ENCODE measurements around the gene ASS1.

ASS1 gene

DNA sequence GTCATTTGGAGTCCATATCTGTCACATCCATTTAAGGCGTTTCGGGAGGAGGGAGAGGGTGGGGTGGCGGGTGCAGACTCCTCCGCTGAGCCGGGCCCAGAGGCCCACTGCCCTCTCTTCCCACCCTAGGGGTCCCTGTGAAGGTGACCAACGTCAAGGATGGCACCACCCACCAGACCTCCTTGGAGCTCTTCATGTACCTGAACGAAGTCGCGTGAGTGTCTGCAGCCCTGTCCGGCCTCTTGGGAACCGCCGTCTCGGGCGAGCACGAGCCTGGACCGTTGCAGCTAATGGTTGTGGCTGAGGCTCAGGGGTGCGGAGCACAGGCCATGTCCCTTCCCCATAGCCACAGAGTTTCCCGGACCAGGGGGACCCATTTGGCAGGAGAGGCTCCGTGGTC, 34.8 kb downstream of the ASS1 start:
- Histone ChIP-seq H3K36me3 (ENCODE audit: control insufficient read depth in 2 of 2, insufficient read depth in 2 of 2, low read length in 2 of 2) (peaks cover 0 to 8% of the 10 kb centered on the region in 2 donors), H3K9me3 (ENCODE audit: control insufficient read depth in 2 of 2, low read length in 2 of 2) (no peaks in the 10 kb centered on the region), H3K27ac (ENCODE audit: low read depth in 2 of 2, low read length in 2 of 2) (no peak overlapping the region), H3K9ac (ENCODE audit: low read depth in 1 of 2, low read length in 2 of 2) (no peak overlapping the region), H3K4me1 (ENCODE audit: control insufficient read depth in 2 of 2, insufficient read depth in 2 of 2, low read length in 2 of 2) (no peaks in the 10 kb centered on the region), H3K4me3 (ENCODE audit: low read length in 2 of 2) (no peak overlapping the region), H3K27me3 (ENCODE audit: control insufficient read depth in 2 of 2, insufficient read depth in 2 of 2, low read length in 2 of 2) (no peaks in the 10 kb centered on the region)

DNA sequence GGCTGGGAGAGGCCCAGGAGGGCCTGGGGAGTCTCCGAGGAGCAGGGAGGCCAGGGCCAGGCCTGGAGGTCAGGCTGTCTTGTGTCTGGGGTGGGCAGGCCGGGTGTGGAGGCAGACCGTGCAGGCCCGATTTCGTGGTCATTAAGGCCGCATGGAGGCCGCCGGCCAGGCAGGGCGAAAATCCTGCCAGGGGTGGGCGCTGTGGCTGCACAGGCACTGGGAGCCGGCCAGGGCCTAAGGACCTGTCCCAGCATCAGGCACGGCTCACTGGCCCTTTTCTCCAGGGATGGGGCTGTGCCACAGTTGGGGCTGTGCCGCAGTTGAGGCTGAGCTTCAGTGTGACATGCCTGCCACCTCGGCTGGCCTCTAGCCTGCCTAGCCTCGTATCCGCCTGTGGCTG, 35.9 kb downstream of the ASS1 start:
- Histone ChIP-seq H3K27ac (ENCODE audit: low read depth in 2 of 2, low read length in 2 of 2) (no peak overlapping the region), H3K27me3 (ENCODE audit: control insufficient read depth in 2 of 2, insufficient read depth in 2 of 2, low read length in 2 of 2) (no peaks in the 10 kb centered on the region), H3K9ac (ENCODE audit: low read depth in 1 of 2, low read length in 2 of 2) (no peak overlapping the region), H3K4me3 (ENCODE audit: low read length in 2 of 2) (no peak overlapping the region), H3K9me3 (ENCODE audit: control insufficient read depth in 2 of 2, low read length in 2 of 2) (no peaks in the 10 kb centered on the region), H3K36me3 (ENCODE audit: control insufficient read depth in 2 of 2, insufficient read depth in 2 of 2, low read length in 2 of 2) (peaks cover 0 to 8% of the 10 kb centered on the region in 2 donors), H3K4me1 (ENCODE audit: control insufficient read depth in 2 of 2, insufficient read depth in 2 of 2, low read length in 2 of 2) (no peaks in the 10 kb centered on the region)

DNA sequence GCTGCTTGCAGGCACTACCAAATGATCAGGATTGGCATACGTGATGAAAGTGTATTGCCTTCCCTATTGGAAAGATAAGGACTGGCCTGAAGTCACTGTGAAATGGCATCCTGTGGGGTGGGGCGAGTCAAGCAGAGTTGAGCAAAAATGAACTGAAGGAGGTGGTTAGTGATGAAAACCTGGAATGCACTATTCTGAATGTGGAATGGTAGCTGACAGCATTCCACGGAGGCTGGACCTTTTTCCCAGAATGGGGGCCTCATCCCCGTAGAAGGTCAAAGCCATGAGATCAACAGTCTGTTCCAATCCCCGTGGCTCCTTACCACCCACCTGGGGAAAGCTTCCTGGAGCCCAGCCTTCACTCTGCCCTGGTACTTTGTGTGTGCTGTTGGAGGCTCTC, 37.7 kb downstream of the ASS1 start:
- H3K27ac ChIP-seq (ENCODE audit: low read depth in 2 of 2, low read length in 2 of 2) = no peak overlapping the region
- no peaks in the 10 kb centered on the region for H3K9me3 ChIP-seq (ENCODE audit: control insufficient read depth in 2 of 2, low read length in 2 of 2)
- no peak overlapping the region for H3K4me3 ChIP-seq (ENCODE audit: low read length in 2 of 2)
- H3K27me3 ChIP-seq (ENCODE audit: control insufficient read depth in 2 of 2, insufficient read depth in 2 of 2, low read length in 2 of 2) = no peaks in the 10 kb centered on the region
- no peaks in the 10 kb centered on the region for H3K4me1 ChIP-seq (ENCODE audit: control insufficient read depth in 2 of 2, insufficient read depth in 2 of 2, low read length in 2 of 2)
- peaks cover 0 to 5% of the 10 kb centered on the region in 2 donors for H3K36me3 ChIP-seq (ENCODE audit: control insufficient read depth in 2 of 2, insufficient read depth in 2 of 2, low read length in 2 of 2)
- no peak overlapping the region for H3K9ac ChIP-seq (ENCODE audit: low read depth in 1 of 2, low read length in 2 of 2)

DNA sequence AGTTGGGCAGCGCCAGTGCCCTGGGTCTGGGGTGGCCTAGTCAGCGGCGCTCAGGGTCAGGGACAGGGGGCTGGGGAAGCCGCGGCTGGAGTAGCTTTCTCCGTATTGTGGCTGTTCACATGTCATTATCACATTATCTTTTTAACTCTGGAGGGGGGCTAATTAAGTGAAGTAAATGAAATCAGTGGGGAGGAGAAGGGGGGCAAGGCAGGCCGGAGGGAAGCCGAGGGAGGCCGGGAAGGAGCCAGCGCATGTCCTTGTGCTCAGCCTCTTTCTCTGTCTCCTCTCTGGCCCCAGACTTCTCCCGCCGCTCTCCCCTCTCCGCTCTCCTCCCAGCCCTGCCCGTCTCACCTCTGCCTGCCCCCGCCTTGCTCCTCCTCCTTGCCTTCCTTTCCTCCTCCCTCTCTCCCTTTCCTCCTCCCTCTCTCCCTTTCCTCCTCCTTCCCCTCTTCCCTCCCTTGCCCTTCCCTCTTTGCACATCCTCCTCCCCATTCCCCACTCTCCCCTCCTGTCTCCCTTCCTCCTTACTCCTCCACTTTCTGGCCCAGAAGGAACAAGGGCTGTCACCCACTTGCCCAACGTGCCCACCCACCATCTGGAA, 38.7 kb downstream of the ASS1 start:
- Histone ChIP-seq H3K36me3 (ENCODE audit: control insufficient read depth in 2 of 2, insufficient read depth in 2 of 2, low read length in 2 of 2) (peaks cover 0 to 5% of the 10 kb centered on the region in 2 donors), H3K9ac (ENCODE audit: low read depth in 1 of 2, low read length in 2 of 2) (no peak overlapping the region), H3K4me1 (ENCODE audit: control insufficient read depth in 2 of 2, insufficient read depth in 2 of 2, low read length in 2 of 2) (no peaks in the 10 kb centered on the region), H3K9me3 (ENCODE audit: control insufficient read depth in 2 of 2, low read length in 2 of 2) (no peaks in the 10 kb centered on the region), H3K4me3 (ENCODE audit: low read length in 2 of 2) (no peak overlapping the region), H3K27ac (ENCODE audit: low read depth in 2 of 2, low read length in 2 of 2) (no peak overlapping the region), H3K27me3 (ENCODE audit: control insufficient read depth in 2 of 2, insufficient read depth in 2 of 2, low read length in 2 of 2) (no peaks in the 10 kb centered on the region)

DNA sequence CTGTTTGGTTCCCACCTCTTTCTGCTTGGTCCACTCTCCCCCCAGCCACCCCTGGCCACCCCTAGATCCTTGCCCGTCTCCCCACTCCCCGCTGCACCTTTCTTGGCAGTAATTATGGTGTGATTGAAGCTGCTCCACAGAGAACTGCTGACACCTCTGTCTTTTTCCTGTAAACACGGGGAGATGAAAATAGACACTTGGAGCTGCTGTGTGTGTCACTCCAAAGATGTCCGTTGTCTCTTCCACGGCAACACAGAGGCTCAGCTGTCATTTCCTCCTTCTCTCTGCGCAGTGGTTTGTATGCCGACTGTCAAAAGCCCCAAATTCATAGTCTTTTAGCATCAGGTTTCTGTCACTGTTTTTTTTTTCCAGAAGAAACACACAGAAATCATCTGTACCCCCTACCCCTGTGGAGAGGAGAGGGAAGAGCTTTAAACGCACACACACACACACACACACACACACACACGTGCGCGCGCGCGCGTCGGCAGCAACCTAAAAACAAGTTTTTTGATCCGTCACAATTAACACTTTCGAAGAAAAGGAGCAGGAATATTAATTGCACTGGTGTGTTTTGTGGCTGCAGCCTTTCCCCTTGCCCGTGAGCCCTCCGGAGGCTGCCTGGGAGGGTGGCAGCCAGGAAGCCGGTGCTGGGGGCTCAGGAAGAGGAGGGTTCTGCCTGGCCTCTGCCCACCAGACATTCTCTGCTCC, 39.8 kb downstream of the ASS1 start:
- Histone ChIP-seq H3K36me3 (ENCODE audit: control insufficient read depth in 2 of 2, insufficient read depth in 2 of 2, low read length in 2 of 2) (peaks cover 0 to 6% of the 10 kb centered on the region in 2 donors), H3K27ac (ENCODE audit: low read depth in 2 of 2, low read length in 2 of 2) (no peak overlapping the region), H3K27me3 (ENCODE audit: control insufficient read depth in 2 of 2, insufficient read depth in 2 of 2, low read length in 2 of 2) (no peaks in the 10 kb centered on the region), H3K9ac (ENCODE audit: low read depth in 1 of 2, low read length in 2 of 2) (no peak overlapping the region), H3K9me3 (ENCODE audit: control insufficient read depth in 2 of 2, low read length in 2 of 2) (no peaks in the 10 kb centered on the region), H3K4me1 (ENCODE audit: control insufficient read depth in 2 of 2, insufficient read depth in 2 of 2, low read length in 2 of 2) (no peaks in the 10 kb centered on the region), H3K4me3 (ENCODE audit: low read length in 2 of 2) (no peak overlapping the region)

DNA sequence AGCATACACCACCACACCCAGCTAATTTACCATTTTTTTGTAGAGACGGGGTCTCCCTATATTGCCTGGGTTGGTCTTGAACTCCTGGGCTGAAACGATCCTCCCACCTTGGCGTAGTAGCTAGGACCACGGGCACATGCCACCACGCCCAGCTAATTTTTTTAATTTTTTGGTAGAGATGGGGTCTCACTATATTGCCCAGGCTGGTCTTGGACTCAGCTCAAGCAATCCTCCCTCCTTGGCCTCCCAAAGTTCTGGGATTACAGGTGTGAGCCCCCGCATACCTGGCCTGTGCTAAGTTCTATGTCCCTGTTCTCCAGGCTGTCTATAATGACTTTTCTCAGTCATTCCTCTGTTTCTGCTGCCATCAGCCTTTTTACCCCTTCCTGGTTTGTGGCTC, 41.3 kb downstream of the ASS1 start:
- peaks cover 0 to 11% of the 10 kb centered on the region in 2 donors for H3K36me3 ChIP-seq (ENCODE audit: control insufficient read depth in 2 of 2, insufficient read depth in 2 of 2, low read length in 2 of 2)
- H3K4me3 ChIP-seq (ENCODE audit: low read length in 2 of 2) = no peak overlapping the region
- H3K4me1 ChIP-seq (ENCODE audit: control insufficient read depth in 2 of 2, insufficient read depth in 2 of 2, low read length in 2 of 2) = no peaks in the 10 kb centered on the region
- no peaks in the 10 kb centered on the region for H3K27me3 ChIP-seq (ENCODE audit: control insufficient read depth in 2 of 2, insufficient read depth in 2 of 2, low read length in 2 of 2)
- H3K27ac ChIP-seq (ENCODE audit: low read depth in 2 of 2, low read length in 2 of 2) = no peak overlapping the region
- no peak overlapping the region for H3K9ac ChIP-seq (ENCODE audit: low read depth in 1 of 2, low read length in 2 of 2)
- H3K9me3 ChIP-seq (ENCODE audit: control insufficient read depth in 2 of 2, low read length in 2 of 2) = no peaks in the 10 kb centered on the region

DNA sequence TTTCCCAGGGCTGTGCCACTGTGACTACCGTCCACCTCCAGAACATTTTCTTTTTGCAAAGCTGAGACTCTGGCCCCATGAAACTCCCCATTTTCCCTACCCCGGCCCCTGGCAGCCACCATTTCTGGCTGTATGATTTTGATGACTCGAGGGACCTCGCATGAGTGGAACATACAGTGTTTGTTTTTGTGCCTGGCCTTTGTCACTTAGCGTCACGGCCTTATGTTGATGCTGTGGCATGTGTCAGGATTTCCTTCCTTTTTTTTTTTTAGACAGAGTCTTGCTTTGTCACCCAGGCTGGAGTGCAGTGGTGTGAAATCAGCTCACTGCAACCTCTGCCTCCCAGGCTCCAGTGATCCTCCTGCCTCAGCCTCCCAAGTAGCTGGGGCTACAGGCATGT, 42.7 kb downstream of the ASS1 start:
- no peak overlapping the region for H3K27ac ChIP-seq (ENCODE audit: low read depth in 2 of 2, low read length in 2 of 2)
- H3K4me1 ChIP-seq (ENCODE audit: control insufficient read depth in 2 of 2, insufficient read depth in 2 of 2, low read length in 2 of 2) = no peaks in the 10 kb centered on the region
- no peak overlapping the region for H3K9ac ChIP-seq (ENCODE audit: low read depth in 1 of 2, low read length in 2 of 2)
- H3K9me3 ChIP-seq (ENCODE audit: control insufficient read depth in 2 of 2, low read length in 2 of 2) = no peaks in the 10 kb centered on the region
- peaks cover 3 to 13% of the 10 kb centered on the region in 2 donors for H3K36me3 ChIP-seq (ENCODE audit: control insufficient read depth in 2 of 2, insufficient read depth in 2 of 2, low read length in 2 of 2)
- H3K27me3 ChIP-seq (ENCODE audit: control insufficient read depth in 2 of 2, insufficient read depth in 2 of 2, low read length in 2 of 2) = no peaks in the 10 kb centered on the region
- H3K4me3 ChIP-seq (ENCODE audit: low read length in 2 of 2) = no peak overlapping the region

DNA sequence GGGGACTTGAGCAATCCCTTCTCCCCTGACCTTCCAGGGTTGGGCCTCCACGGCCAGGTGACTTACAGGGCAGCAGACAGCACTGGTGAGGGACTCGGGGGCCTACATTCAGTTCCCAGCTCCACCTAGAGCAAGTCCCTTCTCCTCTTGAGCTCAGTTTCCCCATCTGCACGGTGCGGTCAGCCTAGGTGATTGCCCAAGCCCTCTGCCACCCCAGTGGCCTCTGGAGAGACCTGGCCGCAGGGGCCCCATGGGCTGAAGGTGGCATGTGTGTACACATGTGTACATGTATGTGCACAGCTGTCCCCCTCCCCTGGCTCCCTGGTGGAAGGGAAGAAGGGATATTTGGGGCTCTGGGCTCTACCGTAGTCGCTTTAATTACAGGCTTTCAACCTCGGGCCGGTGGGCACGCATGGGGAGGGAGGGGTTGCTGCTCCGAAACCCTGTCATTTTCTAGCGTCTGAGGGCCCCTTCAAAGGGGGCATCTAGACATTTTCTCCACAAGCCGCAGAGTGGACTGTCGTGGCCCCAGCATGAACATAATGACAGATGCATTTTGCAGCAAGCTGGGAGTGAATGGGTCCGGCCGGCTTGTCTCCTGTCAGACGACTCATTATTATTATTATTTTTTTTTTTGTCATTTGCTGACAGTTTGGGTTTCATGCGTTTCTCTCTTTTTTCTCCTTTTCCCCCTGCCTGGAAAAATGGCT, 44.0 kb downstream of the ASS1 start:
- H3K36me3 ChIP-seq (ENCODE audit: control insufficient read depth in 2 of 2, insufficient read depth in 2 of 2, low read length in 2 of 2) = peaks cover 3 to 16% of the 10 kb centered on the region in 2 donors
- no peak overlapping the region for H3K9ac ChIP-seq (ENCODE audit: low read depth in 1 of 2, low read length in 2 of 2)

DNA sequence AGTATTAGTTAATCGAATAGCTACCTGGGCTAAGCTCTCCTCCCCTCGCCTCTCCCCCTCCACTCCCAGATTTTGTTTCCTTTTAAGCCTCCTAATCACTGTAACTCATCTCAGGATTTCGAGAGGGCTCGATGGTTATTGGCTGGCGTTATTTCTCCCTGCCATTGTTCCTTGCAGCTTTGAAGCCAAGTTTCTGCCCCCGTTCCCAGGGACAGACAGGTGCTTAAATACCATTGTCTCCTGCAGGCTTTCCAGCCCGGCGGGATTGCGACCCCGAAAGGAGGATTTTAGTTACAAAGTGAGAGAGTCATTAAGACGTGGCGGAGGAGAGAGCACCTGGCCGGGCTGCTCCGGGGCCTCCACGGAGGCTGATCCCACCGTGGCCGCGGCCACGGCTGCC, 46.2 kb downstream of the ASS1 start:
- Histone ChIP-seq H3K4me3 (ENCODE audit: low read length in 2 of 2) (no peak overlapping the region), H3K9me3 (ENCODE audit: control insufficient read depth in 2 of 2, low read length in 2 of 2) (peaks cover 0 to 2% of the 10 kb centered on the region in 2 donors), H3K27ac (ENCODE audit: low read depth in 2 of 2, low read length in 2 of 2) (no peak overlapping the region), H3K27me3 (ENCODE audit: control insufficient read depth in 2 of 2, insufficient read depth in 2 of 2, low read length in 2 of 2) (no peaks in the 10 kb centered on the region), H3K36me3 (ENCODE audit: control insufficient read depth in 2 of 2, insufficient read depth in 2 of 2, low read length in 2 of 2) (peaks cover 14 to 25% of the 10 kb centered on the region in 2 donors), H3K9ac (ENCODE audit: low read depth in 1 of 2, low read length in 2 of 2) (no peak overlapping the region), H3K4me1 (ENCODE audit: control insufficient read depth in 2 of 2, insufficient read depth in 2 of 2, low read length in 2 of 2) (no peaks in the 10 kb centered on the region)

More for the DNA sequence above, 44.0 kb downstream of the ASS1 start:
- Histone ChIP-seq H3K4me1 (ENCODE audit: control insufficient read depth in 2 of 2, insufficient read depth in 2 of 2, low read length in 2 of 2) (no peaks in the 10 kb centered on the region), H3K4me3 (ENCODE audit: low read length in 2 of 2) (no peak overlapping the region), H3K27me3 (ENCODE audit: control insufficient read depth in 2 of 2, insufficient read depth in 2 of 2, low read length in 2 of 2) (no peaks in the 10 kb centered on the region), H3K9me3 (ENCODE audit: control insufficient read depth in 2 of 2, low read length in 2 of 2) (no peaks in the 10 kb centered on the region), H3K27ac (ENCODE audit: low read depth in 2 of 2, low read length in 2 of 2) (no peak overlapping the region)

DNA sequence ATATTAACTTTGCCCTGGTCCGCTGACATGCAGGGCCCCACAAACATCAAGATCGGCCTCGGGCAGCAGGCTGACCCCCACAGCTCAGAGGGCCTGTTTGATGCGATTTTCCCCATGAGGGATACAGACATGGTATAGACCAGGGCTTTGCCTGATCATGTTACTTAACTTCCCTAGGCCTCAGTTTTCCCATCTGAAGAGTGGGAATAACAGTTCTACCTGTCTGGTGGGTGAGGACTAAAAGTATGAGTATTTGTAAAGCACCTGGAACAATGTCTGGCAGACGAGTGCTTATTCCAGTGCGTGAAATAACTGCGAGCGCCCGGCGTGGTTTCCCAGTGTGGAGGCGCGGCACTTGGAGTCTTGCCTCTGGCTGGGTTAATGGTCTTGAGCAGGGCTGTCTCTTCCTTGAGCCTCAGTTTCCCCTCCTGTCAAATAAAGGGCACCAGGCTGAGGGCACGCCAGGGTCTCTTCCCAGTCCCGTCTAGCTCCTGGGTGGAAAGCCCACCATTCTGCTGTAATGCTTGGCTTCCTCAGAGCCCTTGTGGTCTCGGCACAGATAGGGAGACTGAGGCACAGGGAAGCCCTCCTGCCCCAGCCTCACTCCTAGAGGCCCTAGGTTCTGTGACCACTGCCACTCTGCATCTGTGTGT, 47.2 kb downstream of the ASS1 start:
- Histone ChIP-seq H3K36me3 (ENCODE audit: control insufficient read depth in 2 of 2, insufficient read depth in 2 of 2, low read length in 2 of 2) (peaks cover 14 to 26% of the 10 kb centered on the region in 2 donors), H3K4me3 (ENCODE audit: low read length in 2 of 2) (no peak overlapping the region), H3K4me1 (ENCODE audit: control insufficient read depth in 2 of 2, insufficient read depth in 2 of 2, low read length in 2 of 2) (no peaks in the 10 kb centered on the region), H3K9ac (ENCODE audit: low read depth in 1 of 2, low read length in 2 of 2) (no peak overlapping the region), H3K9me3 (ENCODE audit: control insufficient read depth in 2 of 2, low read length in 2 of 2) (peaks cover 0 to 2% of the 10 kb centered on the region in 2 donors), H3K27ac (ENCODE audit: low read depth in 2 of 2, low read length in 2 of 2) (no peak overlapping the region), H3K27me3 (ENCODE audit: control insufficient read depth in 2 of 2, insufficient read depth in 2 of 2, low read length in 2 of 2) (no peaks in the 10 kb centered on the region)
